GM12872 (cell line): Measurements from ENCODE around the gene UBE2N.

Experiments
- CTCF ChIP-seq: IDR thresholded peaks from 3 replicates; pipeline ENCODE4 v1.5.1; 2011; ENCODE audit warnings: low read depth, mild to moderate bottlenecking, low read length, moderate library complexity; ENCODE audit not compliant: insufficient read depth

UBE2N gene

GRCh38 chr12:93429448-93429847 lies 12.3 kb downstream of the UBE2N start:
- TF ChIP-seq CTCF, result no peak

- TF ChIP-seq CTCF, result no peak
Measured at GRCh38 chr12:93427779-93428564, 13.8 kb downstream of the UBE2N start.

GRCh38 chr12:93426412-93426805 lies 15.3 kb downstream of the UBE2N start:
- no peak for TF ChIP-seq CTCF

GRCh38 chr12:93425736-93426411 lies 15.9 kb downstream of the UBE2N start:
- no peak for TF ChIP-seq CTCF

GRCh38 chr12:93422050-93422449 lies 19.7 kb downstream of the UBE2N start:
- no peak for TF ChIP-seq CTCF

- TF ChIP-seq CTCF, result peak; percentile 51
Measured at GRCh38 chr12:93419388-93420034, 22.2 kb downstream of the UBE2N start.

- TF ChIP-seq CTCF, result no peak
Measured at GRCh38 chr12:93417967-93418480, 23.7 kb downstream of the UBE2N start.
